Ishikawa (cell line): ENCODE data around the gene GNAL.

Experiments used
- CEBPB ChIP-seq: IDR thresholded peaks from 2 replicates; pipeline ENCODE4 v1.6.1; 2012
- CREB1 ChIP-seq: IDR thresholded peaks from 2 replicates; pipeline ENCODE4 v1.6.1; 2012; ENCODE audit warnings: low read depth
- EGR1 ChIP-seq: IDR thresholded peaks from 2 replicates; pipeline ENCODE4 v1.6.1; 2012
- EP300 ChIP-seq: IDR thresholded peaks from 2 replicates; pipeline ENCODE4 v1.6.1; 2012; ENCODE audit warnings: borderline replicate concordance
- FOXM1 ChIP-seq: IDR thresholded peaks from 2 replicates; pipeline ENCODE4 v1.6.1; 2012; ENCODE audit warnings: low read depth, borderline replicate concordance
- NFIC ChIP-seq: IDR thresholded peaks from 2 replicates; pipeline ENCODE4 v1.6.1; 2012
- RAD21 ChIP-seq: IDR thresholded peaks from 2 replicates; pipeline ENCODE4 v1.6.1; 2012; ENCODE audit warnings: low read depth
- TAF1 ChIP-seq: IDR thresholded peaks from 2 replicates; pipeline ENCODE4 v1.6.1; 2012; ENCODE audit warnings: low read depth, mild to moderate bottlenecking
- TCF12 ChIP-seq: IDR thresholded peaks from 2 replicates; pipeline ENCODE4 v1.6.1; 2012; ENCODE audit warnings: low read depth
- TEAD4 ChIP-seq: IDR thresholded peaks from 2 replicates; pipeline ENCODE4 v1.6.1; 2012
- USF1 ChIP-seq: IDR thresholded peaks from 2 replicates; pipeline ENCODE4 v1.6.1; 2012
- YY1 ChIP-seq: IDR thresholded peaks from 2 replicates; pipeline ENCODE4 v1.6.1; 2012; ENCODE audit warnings: low read depth
- ZBTB7A ChIP-seq: IDR thresholded peaks from 2 replicates; pipeline ENCODE4 v1.6.1; 2012; ENCODE audit warnings: low read depth
- TF ChIP-seq, protein P1 (sequence below): IDR thresholded peaks from 2 replicates; pipeline ENCODE4 v1.6.1; 2012; ENCODE audit warnings: low read depth, mild to moderate bottlenecking
- TF ChIP-seq, protein P2 (sequence below): IDR thresholded peaks from 2 replicates; pipeline ENCODE4 v1.6.1; 2012

GNAL gene

GRCh38 chr18:11831921-11832320 lies 142.9 kb downstream of the GNAL start:
- no peak for TF ChIP-seq EGR1
- TF ChIP-seq, protein P1, sequence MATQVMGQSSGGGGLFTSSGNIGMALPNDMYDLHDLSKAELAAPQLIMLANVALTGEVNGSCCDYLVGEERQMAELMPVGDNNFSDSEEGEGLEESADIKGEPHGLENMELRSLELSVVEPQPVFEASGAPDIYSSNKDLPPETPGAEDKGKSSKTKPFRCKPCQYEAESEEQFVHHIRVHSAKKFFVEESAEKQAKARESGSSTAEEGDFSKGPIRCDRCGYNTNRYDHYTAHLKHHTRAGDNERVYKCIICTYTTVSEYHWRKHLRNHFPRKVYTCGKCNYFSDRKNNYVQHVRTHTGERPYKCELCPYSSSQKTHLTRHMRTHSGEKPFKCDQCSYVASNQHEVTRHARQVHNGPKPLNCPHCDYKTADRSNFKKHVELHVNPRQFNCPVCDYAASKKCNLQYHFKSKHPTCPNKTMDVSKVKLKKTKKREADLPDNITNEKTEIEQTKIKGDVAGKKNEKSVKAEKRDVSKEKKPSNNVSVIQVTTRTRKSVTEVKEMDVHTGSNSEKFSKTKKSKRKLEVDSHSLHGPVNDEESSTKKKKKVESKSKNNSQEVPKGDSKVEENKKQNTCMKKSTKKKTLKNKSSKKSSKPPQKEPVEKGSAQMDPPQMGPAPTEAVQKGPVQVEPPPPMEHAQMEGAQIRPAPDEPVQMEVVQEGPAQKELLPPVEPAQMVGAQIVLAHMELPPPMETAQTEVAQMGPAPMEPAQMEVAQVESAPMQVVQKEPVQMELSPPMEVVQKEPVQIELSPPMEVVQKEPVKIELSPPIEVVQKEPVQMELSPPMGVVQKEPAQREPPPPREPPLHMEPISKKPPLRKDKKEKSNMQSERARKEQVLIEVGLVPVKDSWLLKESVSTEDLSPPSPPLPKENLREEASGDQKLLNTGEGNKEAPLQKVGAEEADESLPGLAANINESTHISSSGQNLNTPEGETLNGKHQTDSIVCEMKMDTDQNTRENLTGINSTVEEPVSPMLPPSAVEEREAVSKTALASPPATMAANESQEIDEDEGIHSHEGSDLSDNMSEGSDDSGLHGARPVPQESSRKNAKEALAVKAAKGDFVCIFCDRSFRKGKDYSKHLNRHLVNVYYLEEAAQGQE, result no peak
- no peak for TF ChIP-seq TAF1
- TF ChIP-seq NFIC, result no peak

DNA sequence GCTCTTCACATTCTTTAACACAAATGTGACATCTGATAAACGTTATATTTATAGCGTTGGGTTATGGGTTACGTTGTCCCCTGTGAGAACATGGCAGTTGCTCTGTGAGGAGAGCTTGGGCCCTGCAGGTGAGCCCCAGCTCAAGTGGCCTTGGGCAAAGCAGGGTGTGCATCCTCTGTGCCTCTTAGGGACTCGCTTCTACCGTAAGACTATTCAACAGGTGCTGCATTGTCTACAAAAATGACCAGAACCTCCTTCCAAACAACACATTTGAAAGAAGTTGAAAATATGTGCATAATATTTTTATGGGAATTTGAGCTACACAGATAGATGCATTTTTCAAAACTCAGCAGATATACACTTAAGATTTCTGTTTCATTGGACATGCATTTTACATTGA lies 145.7 kb downstream of the GNAL start:
- TF ChIP-seq EP300 (no peak), CREB1 (no peak), ZBTB7A (no peak), FOXM1 (no peak), NFIC (no peak), USF1 (no peak), RAD21 (no peak), TAF1 (no peak), TEAD4 (no peak), YY1 (no peak), TCF12 (no peak)
- TF ChIP-seq, protein P2, sequence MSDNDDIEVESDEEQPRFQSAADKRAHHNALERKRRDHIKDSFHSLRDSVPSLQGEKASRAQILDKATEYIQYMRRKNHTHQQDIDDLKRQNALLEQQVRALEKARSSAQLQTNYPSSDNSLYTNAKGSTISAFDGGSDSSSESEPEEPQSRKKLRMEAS, result no peak

DNA sequence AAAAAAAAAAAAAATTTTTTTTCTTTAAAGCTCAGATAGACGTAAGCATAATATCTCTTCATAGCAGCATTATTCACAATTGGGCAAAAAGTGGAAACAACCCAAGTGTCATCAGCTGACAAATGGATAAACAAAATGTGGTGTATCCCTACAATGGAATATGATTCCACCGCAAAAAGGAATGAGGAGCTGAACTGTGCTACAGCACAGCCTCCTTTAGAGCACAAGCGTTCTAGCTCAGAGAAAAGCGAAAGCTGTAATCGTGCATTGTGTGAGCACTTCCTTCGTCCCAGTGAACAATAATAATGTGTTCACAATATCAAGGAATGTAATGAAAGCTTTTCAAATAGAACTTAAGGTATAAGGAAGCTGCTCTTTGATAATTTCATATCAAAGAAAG lies 150.5 kb downstream of the GNAL start:
- no peak for TF ChIP-seq TCF12
- no peak for TF ChIP-seq CEBPB
- TF ChIP-seq USF1, result no peak
- no peak for TF ChIP-seq EP300
- TF ChIP-seq YY1, result no peak

- TF ChIP-seq ZBTB7A (no peak), EGR1 (no peak), YY1 (no peak), CEBPB (no peak), TAF1 (no peak), TCF12 (no peak), USF1 (no peak), FOXM1 (no peak), NFIC (no peak), EP300 (no peak), CREB1 (no peak), TEAD4 (no peak), RAD21 (no peak)
- TF ChIP-seq, protein P1, result no peak
- TF ChIP-seq, protein P2, result no peak
These were observed 151.4 kb downstream of the GNAL start for GRCh38 chr18:11840493-11840892.

DNA sequence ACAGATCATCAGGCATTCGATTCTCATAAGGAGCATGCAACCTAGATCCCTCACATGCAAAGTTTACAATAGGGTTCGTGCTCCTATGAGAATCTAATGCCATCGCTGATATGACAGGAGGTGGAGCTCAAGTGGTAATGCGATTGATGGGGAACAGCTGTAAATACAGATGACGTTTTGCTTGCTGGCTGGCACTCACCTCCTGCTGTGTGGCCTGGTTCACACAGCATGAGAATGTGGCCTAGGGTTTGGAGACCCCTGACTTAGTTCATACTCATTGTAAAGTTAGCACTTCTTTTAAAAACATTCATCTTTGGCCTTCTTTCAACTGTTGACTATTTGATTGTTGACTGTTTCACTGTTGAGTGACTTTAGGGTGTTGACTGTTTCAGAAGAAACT lies 153.5 kb downstream of the GNAL start:
- TF ChIP-seq CEBPB, result no peak
- TF ChIP-seq RAD21, result no peak
- TF ChIP-seq EGR1, result no peak
- TF ChIP-seq TAF1, result no peak
- TF ChIP-seq, protein P2, result no peak
- no peak for TF ChIP-seq EP300

GRCh38 chr18:11844436-11844835 lies 155.4 kb downstream of the GNAL start:
- TF ChIP-seq EGR1 (no peak), CEBPB (no peak), EP300 (no peak), USF1 (no peak), TAF1 (no peak), TCF12 (no peak), CREB1 (no peak), YY1 (no peak), NFIC (no peak), TEAD4 (no peak), ZBTB7A (no peak), FOXM1 (no peak), RAD21 (no peak)
- TF ChIP-seq, protein P2, result no peak
- TF ChIP-seq, protein P1, result no peak
